WI38 (cell line): Measurements from ENCODE around the gene PLEKHA7.
A peak's percentile ranks its signal among the peaks of the same experiment; 100 is the strongest.

Experiments
- H3K4me3 ChIP-seq: 2 replicates; pipeline ENCODE4 v1.5.1; 2011; ENCODE audit warnings: low read depth, mild to moderate bottlenecking, control low read depth, low read length
- TF ChIP-seq, protein P1 (sequence below): IDR thresholded peaks from 2 replicates; pipeline ENCODE4 v1.5.1; 2012; ENCODE audit warnings: low read depth, mild to moderate bottlenecking, control low read depth, low read length

The PLEKHA7 gene

DNA sequence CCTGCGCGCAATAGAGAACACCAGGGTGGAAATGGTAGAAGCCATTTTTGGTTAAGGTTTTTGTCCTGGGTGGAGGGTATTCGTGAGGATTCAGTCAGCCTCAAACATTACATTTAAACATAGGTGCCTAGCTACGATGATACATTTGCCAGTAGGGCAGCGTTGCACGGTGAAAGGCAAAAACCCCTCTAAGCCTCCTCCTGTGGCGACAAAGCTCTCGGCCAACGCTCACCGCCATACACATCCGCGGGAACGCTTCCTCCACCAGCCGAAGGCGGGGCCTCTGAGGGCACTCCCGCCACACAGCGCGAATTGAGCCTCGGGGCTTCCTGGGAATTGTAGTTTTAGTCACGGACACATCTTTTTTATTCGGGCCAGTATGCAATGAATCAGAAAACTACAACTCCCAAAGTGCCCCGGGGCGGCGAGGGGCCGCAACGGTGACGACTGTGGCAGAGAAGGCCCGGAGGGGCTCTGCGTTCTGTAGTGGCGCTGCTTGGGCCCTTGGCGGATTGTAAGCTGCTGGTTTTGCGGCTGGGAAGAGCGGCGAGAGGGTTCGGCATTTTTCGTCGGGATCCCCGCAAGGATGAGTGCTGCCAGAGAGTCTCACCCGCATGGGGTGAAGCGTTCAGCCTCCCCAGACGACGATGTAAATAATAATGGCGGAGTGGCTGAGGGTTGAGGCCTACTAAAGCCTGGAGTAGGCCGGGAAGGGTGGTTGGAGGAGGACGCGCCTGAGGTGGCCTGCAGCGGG lies 275.8 kb downstream of the PLEKHA7 start, which contains the start of gene C11orf58:
Gene C11orf58, plus strand, starts transcription at position 455 of the 754 bp plus-strand sequence. Its CDS starts 132 bp downstream, at position 587.
- H3K4me3 ChIP-seq = peak within 1 kb of the TSS; percentile 92
- TF ChIP-seq, protein P1, sequence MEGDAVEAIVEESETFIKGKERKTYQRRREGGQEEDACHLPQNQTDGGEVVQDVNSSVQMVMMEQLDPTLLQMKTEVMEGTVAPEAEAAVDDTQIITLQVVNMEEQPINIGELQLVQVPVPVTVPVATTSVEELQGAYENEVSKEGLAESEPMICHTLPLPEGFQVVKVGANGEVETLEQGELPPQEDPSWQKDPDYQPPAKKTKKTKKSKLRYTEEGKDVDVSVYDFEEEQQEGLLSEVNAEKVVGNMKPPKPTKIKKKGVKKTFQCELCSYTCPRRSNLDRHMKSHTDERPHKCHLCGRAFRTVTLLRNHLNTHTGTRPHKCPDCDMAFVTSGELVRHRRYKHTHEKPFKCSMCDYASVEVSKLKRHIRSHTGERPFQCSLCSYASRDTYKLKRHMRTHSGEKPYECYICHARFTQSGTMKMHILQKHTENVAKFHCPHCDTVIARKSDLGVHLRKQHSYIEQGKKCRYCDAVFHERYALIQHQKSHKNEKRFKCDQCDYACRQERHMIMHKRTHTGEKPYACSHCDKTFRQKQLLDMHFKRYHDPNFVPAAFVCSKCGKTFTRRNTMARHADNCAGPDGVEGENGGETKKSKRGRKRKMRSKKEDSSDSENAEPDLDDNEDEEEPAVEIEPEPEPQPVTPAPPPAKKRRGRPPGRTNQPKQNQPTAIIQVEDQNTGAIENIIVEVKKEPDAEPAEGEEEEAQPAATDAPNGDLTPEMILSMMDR = no peak

DNA sequence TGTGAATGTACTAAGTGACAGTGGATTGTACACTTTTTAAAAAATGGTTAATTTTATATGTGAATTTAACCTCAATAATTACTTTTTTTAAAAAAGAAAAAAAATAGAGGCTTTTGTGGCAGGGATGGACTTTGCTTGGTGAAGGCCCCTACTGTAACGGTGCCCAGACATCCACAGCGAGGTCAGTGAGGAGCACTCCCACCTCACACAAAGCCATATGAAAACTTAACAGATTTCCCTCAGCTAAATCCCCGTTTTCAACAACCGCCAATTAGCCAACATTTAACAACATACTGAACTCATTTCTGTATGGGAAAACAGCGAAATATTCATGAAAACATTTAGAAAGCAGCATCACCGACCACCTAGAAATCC lies 276.4 kb downstream of the PLEKHA7 start:
- TF ChIP-seq, protein P1 = no peak
- peak overlapping the region; percentile 92 for H3K4me3 ChIP-seq
